HG02938 (cell line): ENCODE data around the gene AURKB.
"Not testable (repeated sequence)": the region's sequence is repeated elsewhere in the genome, so short reads cannot be mapped to it uniquely, and the experiment has no call there.

ENCODE experiments used
- ATAC-seq: cut with Tn5 transposase; IDR thresholded peaks from one replicate; pipeline ENCODE4 v1.9.1; 2021; ENCODE audit warnings: mild to moderate bottlenecking, moderate library complexity; ENCODE audit not compliant: unreplicated experiment

The AURKB gene

DNA sequence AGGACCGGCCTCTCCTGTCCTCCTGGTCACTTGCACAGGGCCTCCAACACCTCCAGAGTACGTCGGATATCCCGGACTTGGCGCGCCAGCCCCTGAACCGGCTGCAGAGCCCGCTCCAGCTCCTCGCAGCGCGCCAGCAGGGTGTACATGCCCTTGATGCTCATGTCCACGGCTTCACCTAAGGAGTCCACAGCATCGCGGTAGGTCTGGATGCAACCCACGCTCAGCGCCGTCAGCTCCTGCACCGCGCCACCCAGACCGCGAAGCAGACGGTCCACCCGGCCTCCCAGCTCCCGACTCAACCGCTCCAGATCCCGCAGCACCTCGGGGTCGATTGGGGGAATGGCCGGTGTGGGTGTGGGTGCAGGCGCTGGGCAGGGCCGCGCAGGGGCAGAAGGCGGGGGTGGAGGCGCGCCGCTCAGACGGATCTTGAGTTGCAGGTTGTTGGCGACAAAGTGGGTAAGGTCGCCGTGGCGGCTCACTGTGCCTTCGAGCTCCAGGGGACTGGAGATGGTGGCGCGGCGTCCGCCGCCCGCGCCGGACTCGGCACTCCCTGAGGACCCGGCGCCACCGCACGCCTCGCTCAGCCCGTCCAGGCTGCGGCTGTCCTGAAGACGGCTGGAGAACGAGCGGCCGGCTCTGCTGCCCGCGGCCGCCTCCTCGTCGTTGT is 21.2 kb downstream of the AURKB start:
- no peak for ATAC-seq

GRCh38 chr17:8188263-8188839 is 22.0 kb downstream of the AURKB start:
- no peak for ATAC-seq

- peak; percentile 20 for ATAC-seq
Measured at GRCh38 chr17:8187517-8188262, 22.7 kb downstream of the AURKB start.

GRCh38 chr17:8186787-8187516 is 23.4 kb downstream of the AURKB start:
- peak; percentile 30 for ATAC-seq

DNA sequence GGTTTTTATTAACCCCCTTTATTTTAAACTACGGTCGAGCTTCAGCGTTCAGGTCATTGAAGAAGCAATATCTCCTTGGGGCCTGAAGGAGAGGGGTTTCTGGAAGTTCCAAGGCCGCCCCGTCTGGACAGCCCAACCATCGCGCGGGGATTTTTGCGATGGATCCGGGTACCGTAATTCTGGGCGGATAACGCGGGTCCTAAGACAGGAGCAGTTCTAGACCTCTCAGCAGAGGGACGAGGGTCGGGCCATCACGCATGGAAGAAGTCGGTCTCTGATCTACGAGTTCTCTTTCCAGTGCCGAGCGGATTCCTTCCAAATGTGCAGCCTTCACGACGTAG is 24.0 kb downstream of the AURKB start:
- ATAC-seq, result no peak

GRCh38 chr17:8185582-8186445 is 24.6 kb downstream of the AURKB start:
- ATAC-seq, result peak; percentile 14

- ATAC-seq, result no peak
Measured at GRCh38 chr17:8176998-8177731, 33.2 kb downstream of the AURKB start.

- no peak for ATAC-seq
Measured at GRCh38 chr17:8176197-8176940, 34.0 kb downstream of the AURKB start, which contains the start of gene TMEM107. TSS of gene TMEM107 (minus strand) at chr17:8176380. CDS start at chr17:8176286, 94 bp downstream.

- no peak for ATAC-seq
Measured at GRCh38 chr17:8175795-8176196, 34.6 kb downstream of the AURKB start.

DNA sequence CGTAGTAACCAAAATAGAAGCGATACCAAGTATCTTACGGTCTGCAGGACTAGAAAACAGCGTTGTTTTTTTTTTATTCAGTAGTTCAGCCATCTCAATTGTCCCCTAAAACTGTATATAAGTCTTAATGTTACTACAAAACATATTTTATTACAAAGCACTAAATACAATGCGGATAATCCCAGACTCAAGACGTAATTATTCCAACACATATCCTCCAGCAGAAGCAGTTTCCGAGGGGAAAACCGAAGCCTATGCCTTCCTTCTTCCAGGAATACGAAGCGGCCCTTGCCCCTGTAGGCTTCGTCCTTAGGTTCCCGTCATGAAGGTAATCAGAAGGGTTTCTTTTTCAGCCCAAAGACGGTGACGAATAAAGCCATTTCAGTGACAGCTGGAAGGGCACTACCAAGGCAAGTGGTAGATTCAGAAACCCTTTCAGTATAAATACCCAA is 36.5 kb downstream of the AURKB start:
- no peak for ATAC-seq

DNA sequence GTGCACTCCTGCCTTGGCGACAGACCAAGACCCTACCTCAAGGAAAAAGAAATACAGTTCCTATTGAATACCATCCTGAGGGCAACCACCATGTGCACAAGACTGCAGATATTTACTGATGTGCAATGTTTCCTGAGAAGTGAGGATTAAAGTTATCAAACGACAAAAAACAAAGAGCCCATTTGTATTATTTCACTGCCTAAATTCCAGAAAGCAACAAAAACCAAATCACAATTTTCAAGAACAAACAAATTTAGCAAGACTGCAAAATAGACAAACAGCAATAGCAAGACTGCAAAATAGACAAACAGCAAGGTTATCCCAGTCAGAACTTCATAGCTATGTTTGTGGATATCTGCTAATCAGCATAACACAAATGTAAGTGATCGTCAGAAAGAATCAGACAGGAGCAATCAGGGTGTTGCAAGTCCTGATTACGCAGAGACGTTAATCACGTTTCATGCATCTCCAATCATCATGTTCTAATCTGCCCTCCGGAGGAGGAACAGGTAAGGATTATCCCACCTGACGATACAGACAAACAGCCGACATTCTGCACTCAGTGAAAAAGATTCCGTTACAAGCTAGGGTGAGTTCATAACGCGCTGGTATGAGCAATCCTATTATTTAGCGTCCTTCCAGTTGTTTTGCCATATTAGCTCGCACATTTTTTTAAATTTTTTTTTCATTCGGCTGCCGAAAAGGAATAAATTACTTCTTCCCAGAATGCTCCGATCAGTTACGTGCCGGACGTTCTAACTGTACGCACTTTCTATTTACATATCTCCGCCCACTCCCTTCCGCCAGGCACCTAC is 37.1 kb downstream of the AURKB start:
- ATAC-seq, result peak; percentile 65

DNA sequence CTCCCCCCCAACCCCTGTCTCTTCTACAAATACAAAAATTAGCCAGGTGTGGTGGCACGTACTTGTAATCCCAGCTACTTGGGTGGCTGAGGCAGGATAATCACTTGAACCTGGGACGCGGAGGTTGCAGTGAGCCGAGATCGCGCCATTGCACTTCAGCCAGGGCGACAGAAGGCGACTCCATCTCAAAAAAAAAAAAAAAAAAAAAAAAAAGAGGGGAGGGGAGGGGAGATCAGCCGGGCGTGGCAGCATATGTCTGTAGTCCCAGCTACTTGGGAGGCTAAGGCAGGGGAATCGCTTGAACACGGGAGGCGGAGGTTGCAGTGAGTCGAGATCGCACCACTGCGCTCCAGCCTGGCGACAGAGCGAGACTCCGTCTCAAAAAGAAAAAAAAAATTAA is 40.2 kb downstream of the AURKB start:
- not testable (repeated sequence) for ATAC-seq

DNA sequence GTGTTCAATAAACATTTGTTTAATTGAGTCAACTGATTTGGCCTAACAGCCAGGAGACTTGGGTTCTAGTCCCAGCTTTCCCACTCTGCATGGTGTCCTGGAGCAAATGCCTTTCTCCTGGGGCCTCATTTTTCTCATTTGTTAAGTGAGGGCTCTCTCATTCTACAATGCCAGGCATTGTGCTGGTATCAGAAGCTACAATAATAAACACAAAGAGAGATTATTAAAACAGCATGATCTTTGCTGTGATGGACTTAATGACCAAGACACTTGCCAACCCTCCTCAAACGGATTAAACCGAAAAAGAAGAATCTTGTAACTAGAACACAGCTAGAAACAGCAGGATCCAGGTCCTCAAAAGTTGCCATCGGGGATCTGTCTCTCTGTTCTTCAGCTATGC is 42.8 kb downstream of the AURKB start:
- ATAC-seq, result no peak

DNA sequence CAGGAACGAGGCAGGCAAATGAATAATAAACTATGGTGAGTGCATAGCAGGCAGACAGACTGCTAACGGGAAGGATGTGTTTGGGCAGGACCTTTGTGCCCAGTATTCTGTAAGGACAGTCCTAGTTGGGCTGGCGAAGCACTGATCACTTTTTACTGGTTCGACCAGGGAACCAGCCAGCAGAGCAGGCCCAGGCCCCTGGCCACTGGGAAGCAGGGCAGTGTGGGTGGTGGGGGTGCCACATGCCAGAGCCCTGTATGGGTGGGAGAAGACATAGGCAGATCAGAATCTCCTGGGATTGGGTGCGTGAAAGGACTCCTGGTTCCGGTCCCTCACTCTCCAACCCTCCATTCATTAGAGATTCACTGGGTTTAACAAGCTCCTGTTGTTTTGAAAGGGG is 43.6 kb downstream of the AURKB start:
- no peak for ATAC-seq

DNA sequence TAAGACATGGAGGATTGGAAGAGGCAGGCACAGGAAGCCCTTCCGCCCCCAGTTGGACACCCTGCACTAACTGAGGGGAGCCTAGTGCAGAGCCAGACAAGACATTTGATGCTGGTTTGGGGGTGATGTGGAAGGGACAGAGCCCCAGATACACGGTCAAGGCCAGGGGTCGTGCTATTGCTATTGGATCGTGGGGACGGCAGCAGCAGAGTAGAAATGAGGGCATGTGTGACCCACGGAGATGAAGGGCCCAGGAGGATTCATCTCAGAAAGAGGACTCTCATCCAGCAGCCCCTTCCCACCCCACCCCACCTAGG is 45.6 kb downstream of the AURKB start:
- no peak for ATAC-seq

DNA sequence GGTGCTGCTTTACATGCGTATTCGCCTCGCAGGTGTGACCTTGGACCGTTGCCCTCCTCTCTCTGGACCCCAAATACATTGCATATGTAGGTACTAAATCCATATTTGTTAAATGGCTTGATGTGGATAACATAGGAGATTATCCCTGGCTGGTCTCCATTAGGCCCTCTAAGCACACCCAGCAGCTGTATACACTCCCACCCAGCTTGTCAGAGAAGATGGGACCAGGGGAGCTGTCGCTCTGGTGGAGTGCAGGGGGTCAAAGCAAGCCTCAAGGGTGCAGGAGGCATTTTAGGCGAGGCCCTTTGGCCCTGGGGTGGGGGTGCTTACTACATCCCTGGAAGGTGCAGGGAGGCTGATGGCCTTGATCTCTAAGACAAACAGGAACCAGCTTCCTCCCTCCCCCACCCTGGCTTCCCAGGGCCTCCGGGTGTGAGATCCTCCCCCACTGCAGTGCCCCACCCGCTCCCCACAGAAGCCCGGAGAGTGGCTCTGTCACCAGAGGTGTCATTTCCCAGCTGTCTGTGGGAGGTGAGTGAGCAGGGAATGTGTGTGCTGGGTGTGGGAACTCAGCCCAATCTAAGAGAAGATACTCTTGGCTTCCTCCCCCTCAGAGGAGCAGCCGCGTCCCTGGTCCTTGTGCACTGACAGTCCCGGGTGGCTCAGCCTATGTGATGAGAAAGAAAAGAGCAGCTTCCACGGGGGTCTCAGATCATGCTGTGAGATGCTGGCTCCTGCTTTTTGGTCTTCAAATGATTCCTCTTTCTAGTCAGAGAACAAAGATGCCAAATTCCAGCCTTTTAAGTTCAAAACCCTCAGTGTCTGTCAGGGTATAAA is 46.2 kb downstream of the AURKB start:
- no peak for ATAC-seq
